GM21447 (cell line): ENCODE measurements around the gene AOAH.
"Not testable (repeated sequence)": the region's sequence is repeated elsewhere in the genome, so short reads cannot be mapped to it uniquely, and the experiment has no call there.

Source experiments
- ATAC-seq: cut with Tn5 transposase; IDR thresholded peaks from one replicate; pipeline ENCODE4 v1.9.1; 2021; ENCODE audit not compliant: unreplicated experiment

Gene AOAH

GRCh38 chr7:36659638-36660341 is 64.5 kb downstream of the AOAH start:
- ATAC-seq = no peak

- no peak for ATAC-seq
Measured at GRCh38 chr7:36659172-36659516, 65.2 kb downstream of the AOAH start.

GRCh38 chr7:36658335-36659171 is 65.7 kb downstream of the AOAH start:
- no peak for ATAC-seq

GRCh38 chr7:36657036-36657660 is 67.1 kb downstream of the AOAH start:
- no peak for ATAC-seq

- ATAC-seq = no peak
Measured at GRCh38 chr7:36654436-36654835, 69.9 kb downstream of the AOAH start.

GRCh38 chr7:36653663-36654355 is 70.5 kb downstream of the AOAH start:
- ATAC-seq = no peak

- no peak for ATAC-seq
Measured at GRCh38 chr7:36653008-36653662, 71.2 kb downstream of the AOAH start.

GRCh38 chr7:36652431-36652830 is 71.9 kb downstream of the AOAH start:
- no peak for ATAC-seq

GRCh38 chr7:36651404-36651803 is 72.9 kb downstream of the AOAH start:
- no peak for ATAC-seq

- no peak for ATAC-seq
Measured at GRCh38 chr7:36650766-36651312, 73.5 kb downstream of the AOAH start.

- no peak for ATAC-seq
Measured at GRCh38 chr7:36650320-36650719, 74.0 kb downstream of the AOAH start.

- ATAC-seq = not testable (repeated sequence)
Measured at GRCh38 chr7:36649319-36649718, 75.0 kb downstream of the AOAH start.

- ATAC-seq = no peak
Measured at GRCh38 chr7:36648441-36648840, 75.9 kb downstream of the AOAH start.

GRCh38 chr7:36644625-36645422 is 79.5 kb downstream of the AOAH start:
- ATAC-seq = no peak

- ATAC-seq = no peak
Measured at GRCh38 chr7:36642414-36642813, 81.9 kb downstream of the AOAH start.

GRCh38 chr7:36642010-36642409 is 82.3 kb downstream of the AOAH start:
- ATAC-seq = no peak

- no peak for ATAC-seq
Measured at GRCh38 chr7:36640682-36641081, 83.6 kb downstream of the AOAH start.

- no peak for ATAC-seq
Measured at GRCh38 chr7:36639826-36640225, 84.5 kb downstream of the AOAH start.

- ATAC-seq = no peak
Measured at GRCh38 chr7:36638586-36639263, 85.6 kb downstream of the AOAH start.
